GM18508 (cell line): Measurements from ENCODE around the gene EP300.

Experiments
- ATAC-seq: cut with Tn5 transposase; IDR thresholded peaks from one replicate; pipeline ENCODE4 v1.9.1; 2021; ENCODE audit warnings: moderate number of reproducible peaks; ENCODE audit not compliant: insufficient read depth, unreplicated experiment

Gene EP300

GRCh38 chr22:41201141-41201540 is 108.7 kb downstream of the EP300 start:
- no peak for ATAC-seq

- no peak for ATAC-seq
These were observed 110.7 kb downstream of the EP300 start for GRCh38 chr22:41203118-41203517.

- no peak for ATAC-seq
These were observed 111.7 kb downstream of the EP300 start for GRCh38 chr22:41204066-41204465.

GRCh38 chr22:41204992-41205900 is 112.9 kb downstream of the EP300 start, which contains the start of gene L3MBTL2:
TSS of gene L3MBTL2 (plus strand) at chr22:41205312. CDS start at chr22:41205363, 51 bp downstream.
- ATAC-seq = peak; percentile 82

- ATAC-seq = no peak
These were observed 114.3 kb downstream of the EP300 start for GRCh38 chr22:41206719-41207118.

DNA sequence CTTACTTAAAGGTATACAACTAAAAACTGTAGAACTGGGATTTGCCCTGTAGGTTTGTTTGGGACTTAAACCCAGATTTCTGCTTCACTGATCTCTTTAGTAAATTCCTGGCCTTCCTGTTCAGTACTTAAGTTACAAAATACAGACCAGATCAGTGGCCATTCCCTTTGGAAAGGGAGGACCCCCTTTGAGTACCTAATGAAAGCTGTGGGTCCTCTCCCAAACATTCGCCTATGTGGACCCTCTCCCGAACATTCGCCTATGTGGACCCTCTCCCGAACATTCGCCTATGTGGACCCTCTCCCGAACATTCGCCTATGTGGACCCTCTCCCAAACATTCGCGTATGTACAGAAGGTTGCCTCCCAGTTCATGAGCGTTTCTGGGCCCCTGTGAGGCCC is 123.0 kb downstream of the EP300 start:
- no peak for ATAC-seq

- no peak for ATAC-seq
These were observed 123.5 kb downstream of the EP300 start for GRCh38 chr22:41215926-41216325.

DNA sequence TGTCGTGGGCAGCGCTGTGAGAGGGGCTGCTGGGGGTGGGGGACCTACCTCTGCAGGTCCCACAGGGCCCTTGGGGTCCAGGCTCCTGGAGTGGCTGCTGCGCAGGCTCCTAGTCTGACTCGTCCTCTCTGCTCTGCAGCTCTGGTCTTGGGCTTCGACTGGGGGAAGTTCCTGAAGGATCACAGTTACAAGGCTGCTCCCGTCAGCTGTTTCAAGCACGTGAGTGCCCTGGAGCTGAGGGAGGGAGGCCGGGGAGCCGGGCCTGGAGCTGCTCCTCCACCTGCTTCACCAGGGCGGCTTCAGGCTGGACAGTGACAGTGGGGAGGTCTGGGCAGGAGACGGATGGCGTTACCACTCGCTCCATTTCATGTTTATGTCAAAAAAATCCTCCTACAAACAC is 124.6 kb downstream of the EP300 start:
- ATAC-seq = no peak

DNA sequence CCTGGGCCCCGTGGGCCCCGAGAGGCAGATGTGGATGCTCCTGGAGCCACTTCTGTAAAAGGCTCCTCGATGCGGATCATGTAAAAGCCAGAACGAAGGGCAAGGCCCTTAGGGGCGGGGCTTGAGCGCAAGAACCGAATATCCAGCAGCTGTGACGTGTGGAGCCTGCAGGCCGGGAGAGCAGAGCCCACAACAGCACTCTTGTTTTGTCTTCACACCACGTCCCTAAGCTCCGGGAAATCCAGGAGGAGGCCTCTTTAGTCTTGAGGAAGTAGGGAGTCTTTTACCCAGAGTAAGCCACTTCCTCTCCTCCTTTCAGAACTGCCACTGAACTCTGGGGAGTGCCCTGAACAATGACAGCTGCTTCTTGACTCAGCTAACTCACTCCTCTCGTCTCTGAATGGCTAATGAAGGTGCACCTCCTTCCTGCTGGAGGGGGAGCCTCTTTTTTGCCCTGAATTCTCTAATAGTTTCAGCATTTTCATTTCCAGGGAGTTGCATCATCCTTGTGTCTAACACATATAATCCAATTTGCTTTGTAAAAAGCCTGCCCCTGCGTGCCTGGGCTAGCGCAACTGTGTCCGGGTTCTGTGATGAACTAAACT is 125.3 kb downstream of the EP300 start:
- ATAC-seq = no peak

GRCh38 chr22:41222846-41223507 is 130.6 kb downstream of the EP300 start:
- ATAC-seq = no peak

DNA sequence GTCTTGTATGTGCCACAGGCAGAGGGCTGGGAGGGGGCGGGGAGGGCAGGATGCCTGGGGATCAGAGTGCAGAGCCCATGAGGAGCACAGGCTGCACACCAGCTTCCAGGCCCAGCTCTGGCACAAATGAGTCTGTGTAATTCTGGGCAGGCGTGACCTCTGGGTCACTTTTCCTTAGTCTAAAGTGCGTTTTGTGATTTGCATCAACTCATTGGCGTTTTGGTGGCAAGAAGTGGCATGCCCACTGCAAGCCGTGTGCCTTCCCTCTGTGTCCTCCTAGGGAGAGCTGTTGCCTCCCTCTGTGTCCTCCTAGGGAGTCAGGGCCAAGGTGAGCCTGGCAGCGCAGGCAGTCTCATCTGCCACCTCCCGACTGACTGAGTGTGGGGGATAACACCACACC is 131.1 kb downstream of the EP300 start:
- ATAC-seq = no peak

DNA sequence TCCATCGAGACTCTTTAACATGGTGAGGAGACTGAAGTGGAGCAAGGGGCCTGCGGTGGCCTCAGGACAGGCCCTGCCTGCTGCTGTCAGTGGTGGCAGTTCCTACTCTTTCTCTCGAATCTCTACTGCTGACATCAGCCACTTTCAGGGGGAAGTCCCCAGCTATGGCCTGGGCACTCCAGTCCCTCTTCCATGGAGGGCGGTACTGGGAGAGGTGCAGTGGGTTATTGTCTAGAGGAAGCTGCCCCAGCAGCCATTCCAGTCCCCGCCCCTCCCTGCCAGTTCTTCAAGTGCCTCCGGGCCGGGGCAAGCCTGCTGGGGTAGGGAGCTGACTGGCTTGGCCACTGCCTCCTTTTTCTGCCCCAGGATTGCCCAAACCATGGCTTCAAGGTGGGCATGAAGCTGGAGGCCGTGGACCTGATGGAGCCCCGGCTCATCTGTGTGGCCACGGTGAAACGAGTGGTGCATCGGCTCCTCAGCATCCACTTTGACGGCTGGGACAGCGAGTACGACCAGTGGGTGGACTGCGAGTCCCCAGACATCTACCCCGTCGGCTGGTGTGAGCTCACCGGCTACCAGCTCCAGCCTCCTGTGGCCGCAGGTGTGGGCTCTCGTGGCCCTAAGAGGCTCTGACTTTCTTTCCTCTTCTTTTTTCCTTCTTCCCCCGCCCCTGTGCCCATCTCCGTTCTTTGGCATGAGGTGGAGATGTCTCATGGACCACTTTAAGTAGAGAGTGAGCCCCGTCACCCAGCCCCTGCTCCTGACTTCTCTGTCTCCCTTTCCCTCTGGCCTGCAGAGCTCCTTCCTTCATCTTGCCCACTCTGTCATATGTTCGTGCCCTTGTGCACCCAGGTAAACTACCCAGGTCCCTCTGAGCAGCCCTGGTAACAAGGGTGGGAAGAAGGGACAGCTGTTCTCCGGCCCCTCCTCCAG is 134.6 kb downstream of the EP300 start:
- ATAC-seq = no peak

DNA sequence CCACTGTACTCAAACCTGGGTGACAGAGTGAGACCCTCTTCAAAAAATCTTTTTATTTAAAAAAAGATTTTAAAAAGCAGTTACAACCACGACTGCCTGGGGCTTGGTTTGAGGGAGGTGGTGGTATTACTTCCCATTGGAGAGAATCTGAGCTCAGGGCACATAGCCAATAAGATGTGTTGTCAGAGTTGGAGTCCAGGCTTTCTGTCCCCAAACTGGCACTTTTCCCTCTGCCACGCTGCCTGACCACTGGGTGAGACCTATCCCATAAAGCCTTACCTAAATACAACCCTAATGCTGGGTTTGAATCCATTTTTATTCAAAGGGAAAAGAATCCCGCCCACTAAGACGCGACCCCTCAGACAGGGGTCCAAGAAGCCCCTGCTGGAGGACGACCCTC is 136.8 kb downstream of the EP300 start:
- no peak for ATAC-seq
